Calu3 (cell line): ENCODE results near the gene DCLK1. TPM values are rescaled to one million over a fixed set of nuclear protein-coding genes. Genes with fewer than 3 reads are reported as not detected.
A peak's percentile ranks its signal among the peaks of the same experiment; 100 is the strongest.
"Not testable (repeated sequence)": the region's sequence is repeated elsewhere in the genome, so short reads cannot be mapped to it uniquely, and the experiment has no call there.

ENCODE experiments used
- BruUV-seq: library from RNA; stranded (reverse); fragments of 400-500 nt; replicated peaks from 2 replicates; lab custom pipeline; 2021; lab: Mats Ljungman, UMichigan
- CTCF ChIA-PET: fragments of 300-600 bp; sonication (Branson Sonifier 250); formaldehyde crosslinking; loops from one replicate; lab custom pipeline; 2022; ENCODE audit warnings: antibody characterized with exemption; lab: Charles Lee
- DNase-seq: peaks from one replicate; pipeline ENCODE4 v3.0.0; 2022
- H3K27ac Mint-ChIP-seq: one replicate; pipeline ENCODE4 v1.8.0; 2022; ENCODE audit warnings: mixed read lengths; ENCODE audit not compliant: unreplicated experiment
- H3K27me3 Mint-ChIP-seq: one replicate; pipeline ENCODE4 v1.8.0; 2022; ENCODE audit warnings: mixed read lengths; ENCODE audit not compliant: unreplicated experiment
- H3K36me3 Mint-ChIP-seq: one replicate; pipeline ENCODE4 v1.8.0; 2022; ENCODE audit warnings: mild to moderate bottlenecking, moderate library complexity, mixed read lengths; ENCODE audit not compliant: insufficient read depth, unreplicated experiment
- H3K4me1 Mint-ChIP-seq: one replicate; pipeline ENCODE4 v1.8.0; 2022; ENCODE audit warnings: mild to moderate bottlenecking, low read depth, mixed read lengths; ENCODE audit not compliant: unreplicated experiment
- H3K4me3 Mint-ChIP-seq: one replicate; pipeline ENCODE4 v1.8.0; 2022; ENCODE audit warnings: mild to moderate bottlenecking, low read depth, moderate library complexity, mixed read lengths; ENCODE audit not compliant: unreplicated experiment
- H3K9me3 Mint-ChIP-seq: one replicate; pipeline ENCODE4 v1.8.0; 2022; ENCODE audit warnings: low read depth, mixed read lengths; ENCODE audit not compliant: unreplicated experiment
- CTCF ChIP-seq: fragments of 200-600 bp; IDR thresholded peaks from one replicate; pipeline ENCODE4 v1.8.0; 2022; ENCODE audit warnings: antibody characterized with exemption; ENCODE audit not compliant: unreplicated experiment
- intact Hi-C: fragments of 100-400 bp; cut with micrococcal nuclease; formaldehyde crosslinking; loops from one replicate; pipeline ENCODE4 v1.10.0; 2022; ENCODE audit not compliant: unreplicated experiment
- total RNA-seq: library from RNA; stranded (reverse); gene quantifications from 2 replicates; pipeline ENCODE4 v1.2.3, GENCODE V29; 2022

Gene DCLK1
- total RNA-seq, 1 experiment from 2014 or later: not detected

DNA sequence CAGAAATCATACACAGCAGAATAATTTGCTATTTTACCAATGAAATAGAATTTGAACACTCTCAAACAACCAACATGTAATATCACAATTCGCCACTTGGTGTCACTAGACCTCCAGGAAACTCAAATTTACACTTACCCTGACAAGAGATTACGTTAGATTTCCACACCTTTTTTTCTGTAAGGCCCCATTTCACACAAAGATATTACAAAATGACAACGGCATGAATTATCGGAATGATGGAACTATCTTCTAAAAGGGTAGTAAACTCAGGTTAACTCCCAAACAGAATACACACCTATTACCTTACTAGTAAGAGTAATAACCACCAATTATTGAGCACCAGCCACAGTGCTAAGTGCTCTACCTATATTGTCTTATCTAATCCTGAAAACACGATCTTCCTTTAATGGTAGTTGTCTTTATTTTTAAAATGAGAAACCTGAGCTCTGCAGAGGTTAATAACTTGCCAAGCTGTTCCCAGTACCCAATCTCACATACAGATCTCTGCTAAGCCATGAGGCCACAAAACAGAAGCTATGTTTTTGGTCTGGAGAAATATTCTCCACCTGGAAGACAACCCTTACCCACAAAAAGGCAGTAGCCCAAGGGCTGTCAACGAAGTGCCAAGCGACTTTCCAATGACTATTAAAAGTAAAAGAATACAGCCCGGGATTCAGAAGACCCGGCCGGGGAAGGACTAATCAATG, 152.4 kb downstream of the DCLK1 start:
- Mint-ChIP-seq H3K27ac (no peak overlapping the region), H3K4me3 (no peak overlapping the region), H3K4me1 (no peaks in the 10 kb centered on the region), H3K9me3 (peaks cover 2% of the 10 kb centered on the region), H3K27me3 (peaks cover 14% of the 10 kb centered on the region), H3K36me3 (no peaks in the 10 kb centered on the region)
- BruUV-seq: no TSS peak
- CTCF ChIA-PET: interaction anchor here (3.7 kb wide), 1 partner anchor 296 kb away, joined by 26 read pairs; no protein-coding TSS in a partner anchor
- intact Hi-C loops: loop anchor here (1.0 kb wide), 1 partner anchor 297 kb away; no protein-coding TSS in a partner anchor
- peak; percentile 59 for TF ChIP-seq CTCF
- DNase-seq: peak; percentile 40

- CTCF ChIA-PET: interaction anchor here (3.7 kb wide), 1 partner anchor 298 kb away, joined by 26 read pairs; no protein-coding TSS in a partner anchor
- no TSS peak for BruUV-seq
- no peaks in the 10 kb centered on the region for H3K36me3 Mint-ChIP-seq
- peaks cover 31% of the 10 kb centered on the region for H3K27me3 Mint-ChIP-seq
- TF ChIP-seq CTCF: no peak
- H3K27ac Mint-ChIP-seq: no peak overlapping the region
- DNase-seq: no peak
- no peaks in the 10 kb centered on the region for H3K4me1 Mint-ChIP-seq
- intact Hi-C loops: no loop called here
- no peak overlapping the region for H3K4me3 Mint-ChIP-seq
- H3K9me3 Mint-ChIP-seq: peaks cover 5% of the 10 kb centered on the region
Measured at GRCh38 chr13:35977060-35977459, 154.1 kb downstream of the DCLK1 start.

- no peak for DNase-seq
- no peak for TF ChIP-seq CTCF
- no peaks in the 10 kb centered on the region for H3K36me3 Mint-ChIP-seq
- BruUV-seq: no TSS peak
- no peak overlapping the region for H3K4me3 Mint-ChIP-seq
- peaks cover 5% of the 10 kb centered on the region for H3K9me3 Mint-ChIP-seq
- no peaks in the 10 kb centered on the region for H3K4me1 Mint-ChIP-seq
- intact Hi-C loops: no loop called here
- no peak overlapping the region for H3K27ac Mint-ChIP-seq
- CTCF ChIA-PET: no interaction called here
- peaks cover 40% of the 10 kb centered on the region for H3K27me3 Mint-ChIP-seq
Measured at GRCh38 chr13:35976126-35976525, 155.1 kb downstream of the DCLK1 start.

- peaks cover 40% of the 10 kb centered on the region for H3K27me3 Mint-ChIP-seq
- H3K36me3 Mint-ChIP-seq, H3K27ac Mint-ChIP-seq, intact Hi-C loops, CTCF ChIA-PET, H3K4me3 Mint-ChIP-seq, BruUV-seq, H3K4me1 Mint-ChIP-seq, H3K9me3 Mint-ChIP-seq, DNase-seq: not testable (repeated sequence)
Measured at GRCh38 chr13:35966951-35967350, 164.2 kb downstream of the DCLK1 start.

DNA sequence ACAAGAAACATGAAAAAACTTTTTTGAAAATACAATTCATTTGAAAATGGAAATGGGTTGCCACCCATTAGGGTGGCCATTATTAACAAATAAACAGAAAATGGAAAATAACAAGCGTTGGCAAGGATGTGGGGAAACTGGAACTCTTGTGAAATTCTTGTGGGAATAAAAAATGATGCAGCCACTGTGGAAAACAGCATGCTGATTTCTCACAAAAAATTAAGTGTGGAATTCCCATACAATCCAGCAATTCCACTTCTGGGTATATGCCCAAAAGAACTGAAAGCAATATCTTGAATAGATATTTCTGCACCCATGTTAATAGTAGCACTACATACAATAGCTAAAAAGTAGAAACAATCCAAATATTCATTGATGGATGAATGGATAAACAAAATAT, 165.2 kb downstream of the DCLK1 start:
- DNase-seq: no peak
- H3K27me3 Mint-ChIP-seq: peaks cover 31% of the 10 kb centered on the region

More for the DNA sequence above, 165.2 kb downstream of the DCLK1 start:
- TF ChIP-seq CTCF: no peak
- Mint-ChIP-seq H3K27ac (no peak overlapping the region), H3K4me3 (no peak overlapping the region), H3K9me3 (peaks cover 6% of the 10 kb centered on the region), H3K4me1 (no peaks in the 10 kb centered on the region), H3K36me3 (no peaks in the 10 kb centered on the region)
- CTCF ChIA-PET: no interaction called here
- intact Hi-C loops: no loop called here
- BruUV-seq: no TSS peak
